Measurements from ENCODE around the gene AANAT.

Gene AANAT

DNA sequence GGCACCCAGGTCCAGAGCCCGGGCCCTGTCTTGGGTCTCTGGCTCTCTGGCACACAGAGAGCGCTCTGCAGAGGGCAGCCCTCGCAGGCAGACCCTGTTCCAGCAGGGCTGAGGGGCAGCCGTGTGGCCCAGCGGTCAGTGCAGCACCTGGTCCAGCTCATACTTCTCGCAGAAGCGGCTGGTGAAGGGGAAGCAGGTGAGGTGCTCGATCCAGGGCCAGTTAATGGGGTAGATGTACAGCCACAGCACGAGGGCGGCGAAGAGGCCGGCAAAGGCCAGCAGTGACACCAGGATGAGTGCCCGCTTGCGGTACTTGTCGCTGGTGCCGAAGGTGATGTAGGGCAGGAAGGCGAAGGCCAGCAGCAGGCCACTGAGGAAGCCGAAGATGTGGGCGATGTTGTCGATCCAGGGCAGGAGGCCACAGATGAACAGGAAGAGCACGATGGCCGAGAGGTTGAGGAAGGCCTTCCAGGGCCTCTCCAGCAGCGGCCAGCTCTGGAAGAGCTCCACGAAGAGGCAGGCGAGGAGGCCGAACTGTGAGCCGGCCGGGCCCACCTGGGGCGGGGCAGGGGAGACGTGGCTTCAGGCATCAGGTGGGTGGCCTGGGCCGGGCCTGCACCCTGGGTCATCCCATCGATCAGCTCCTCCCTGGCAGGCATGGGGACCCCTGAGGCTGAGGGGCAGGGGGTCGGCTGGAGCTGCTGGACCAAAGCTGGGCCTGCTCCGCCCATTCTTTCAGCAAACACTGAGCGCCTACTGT lies 4.3 kb downstream of the AANAT start:
- Histone ChIP-seq H2AFZ (ENCODE audit: low read length) (no peak overlapping the region), H3F3A (ENCODE audit: low read depth) (no peaks in the 10 kb centered on the region), H3K4me3 (ENCODE audit: low read length, poor library complexity, severe bottlenecking) (no peak overlapping the region), H3K27me3 (ENCODE audit: insufficient read depth, low read length, poor library complexity, severe bottlenecking) (no peaks in the 10 kb centered on the region), H3K9me2 (replicated peaks; ENCODE audit: low read depth, low read length) (no peaks in the 10 kb centered on the region), H3K79me2 (ENCODE audit: insufficient read depth, low read length) (no peaks in the 10 kb centered on the region), H4K20me1 (ENCODE audit: insufficient read depth, low read length, poor library complexity, severe bottlenecking) (no peaks in the 10 kb centered on the region), H3K9me3 (ENCODE audit: insufficient read depth, low read depth, low read length) (no peaks in the 10 kb centered on the region), H3K9ac (ENCODE audit: low read depth, low read length, poor library complexity, severe bottlenecking) (no peak overlapping the region), H3K4me2 (ENCODE audit: low read depth, low read length, poor library complexity, severe bottlenecking) (no peak overlapping the region), H3K4me1 (ENCODE audit: insufficient read depth, low read length, poor library complexity, severe bottlenecking) (no peaks in the 10 kb centered on the region), H3K36me3 (ENCODE audit: insufficient read depth, low read length) (no peaks in the 10 kb centered on the region)
- no peak for TF ChIP-seq EZH2phosphoT487 (IDR thresholded peaks at IDR 0.05; ENCODE audit: borderline replicate concordance)
- no peak for TF ChIP-seq CTCF (conservative IDR thresholded peaks at IDR 0.05; ENCODE audit: low read length)

DNA sequence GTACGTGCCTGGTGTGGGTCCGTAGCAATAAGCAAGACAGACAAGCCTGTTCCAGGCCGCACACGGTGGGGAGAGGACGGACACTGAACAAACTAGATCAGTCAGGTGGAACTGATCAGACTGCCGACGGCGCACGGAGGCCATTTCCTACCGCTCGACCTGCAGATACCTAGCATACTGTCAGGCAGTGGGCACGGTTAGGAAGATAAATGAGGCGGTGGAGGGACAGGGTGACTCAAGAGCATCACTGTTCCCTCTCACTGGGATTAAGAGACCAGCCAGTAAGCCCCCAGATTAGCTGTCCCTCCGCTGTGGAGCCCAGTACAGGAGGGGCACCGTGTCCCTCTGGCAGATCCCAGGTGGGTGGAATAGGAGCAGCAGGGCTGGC lies 4.8 kb downstream of the AANAT start:
- Histone ChIP-seq H3K36me3 (ENCODE audit: insufficient read depth, low read length) (no peaks in the 10 kb centered on the region), H3K4me2 (ENCODE audit: low read depth, low read length, poor library complexity, severe bottlenecking) (no peak overlapping the region), H3K9me3 (ENCODE audit: insufficient read depth, low read depth, low read length) (no peaks in the 10 kb centered on the region), H2AFZ (ENCODE audit: low read length) (no peak overlapping the region), H4K20me1 (ENCODE audit: insufficient read depth, low read length, poor library complexity, severe bottlenecking) (no peaks in the 10 kb centered on the region), H3K9ac (ENCODE audit: low read depth, low read length, poor library complexity, severe bottlenecking) (no peak overlapping the region), H3F3A (ENCODE audit: low read depth) (no peaks in the 10 kb centered on the region), H3K9me2 (replicated peaks; ENCODE audit: low read depth, low read length) (no peaks in the 10 kb centered on the region), H3K4me3 (ENCODE audit: low read length, poor library complexity, severe bottlenecking) (no peak overlapping the region), H3K79me2 (ENCODE audit: insufficient read depth, low read length) (no peaks in the 10 kb centered on the region), H3K4me1 (ENCODE audit: insufficient read depth, low read length, poor library complexity, severe bottlenecking) (no peaks in the 10 kb centered on the region), H3K27me3 (ENCODE audit: insufficient read depth, low read length, poor library complexity, severe bottlenecking) (no peaks in the 10 kb centered on the region)
- no peak for TF ChIP-seq EZH2phosphoT487 (IDR thresholded peaks at IDR 0.05; ENCODE audit: borderline replicate concordance)
- no peak for TF ChIP-seq CTCF (conservative IDR thresholded peaks at IDR 0.05; ENCODE audit: low read length)

DNA sequence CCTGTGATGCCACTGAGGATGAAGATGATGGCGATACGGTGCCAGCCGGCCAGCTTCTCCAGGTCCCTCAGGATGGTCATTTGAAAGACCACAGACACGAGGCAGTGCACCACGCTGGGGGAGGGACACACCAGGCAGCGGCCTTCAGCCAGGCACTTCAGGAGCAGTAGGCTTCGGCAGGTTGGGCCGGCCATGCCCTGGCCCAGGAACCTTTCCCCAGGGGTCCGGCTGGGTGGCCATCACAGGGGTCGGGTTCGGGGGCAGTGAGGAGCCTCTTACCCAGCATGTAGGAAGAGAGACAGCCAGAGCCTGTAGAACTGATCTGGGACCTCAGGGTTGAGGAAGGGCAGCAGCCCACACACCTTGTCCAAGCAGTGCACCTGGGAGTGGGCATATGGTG lies 5.3 kb downstream of the AANAT start:
- no peaks in the 10 kb centered on the region for H3F3A ChIP-seq (ENCODE audit: low read depth)
- TF ChIP-seq EZH2phosphoT487 (IDR thresholded peaks at IDR 0.05; ENCODE audit: borderline replicate concordance) (no peak), CTCF (conservative IDR thresholded peaks at IDR 0.05; ENCODE audit: low read length) (no peak)
- H3K4me2 ChIP-seq (ENCODE audit: low read depth, low read length, poor library complexity, severe bottlenecking), result no peak overlapping the region
- H3K9me3 ChIP-seq (ENCODE audit: insufficient read depth, low read depth, low read length), result no peaks in the 10 kb centered on the region
- no peaks in the 10 kb centered on the region for H4K20me1 ChIP-seq (ENCODE audit: insufficient read depth, low read length, poor library complexity, severe bottlenecking)
- no peaks in the 10 kb centered on the region for H3K36me3 ChIP-seq (ENCODE audit: insufficient read depth, low read length)
- no peaks in the 10 kb centered on the region for H3K27me3 ChIP-seq (ENCODE audit: insufficient read depth, low read length, poor library complexity, severe bottlenecking)
- no peak overlapping the region for H2AFZ ChIP-seq (ENCODE audit: low read length)
- H3K4me1 ChIP-seq (ENCODE audit: insufficient read depth, low read length, poor library complexity, severe bottlenecking), result no peaks in the 10 kb centered on the region
- no peak overlapping the region for H3K4me3 ChIP-seq (ENCODE audit: low read length, poor library complexity, severe bottlenecking)
- H3K79me2 ChIP-seq (ENCODE audit: insufficient read depth, low read length), result no peaks in the 10 kb centered on the region
- no peak overlapping the region for H3K9ac ChIP-seq (ENCODE audit: low read depth, low read length, poor library complexity, severe bottlenecking)
- no peaks in the 10 kb centered on the region for H3K9me2 ChIP-seq (replicated peaks; ENCODE audit: low read depth, low read length)
